GM12892 (cell line): Measurements from ENCODE around the gene PFDN5.

ENCODE experiments used
- POLR2A ChIP-seq: IDR thresholded peaks from 2 replicates; pipeline ENCODE4 v1.6.1; 2011; ENCODE audit warnings: low read depth, low read length, control low read depth
- POLR2AphosphoS5 ChIP-seq: IDR thresholded peaks from 2 replicates; pipeline ENCODE4 v1.6.1; 2011; ENCODE audit warnings: low read depth, low read length, control low read depth

- TF ChIP-seq POLR2A (no peak), POLR2AphosphoS5 (no peak)
Observed at GRCh38 chr12:53313996-53314395, 18.7 kb downstream of the PFDN5 start.
